Measurements from ENCODE around the gene ACY1. TPM values are rescaled to one million over a fixed set of nuclear protein-coding genes. Genes with fewer than 3 reads are reported as not detected.

The ACY1 gene
- total RNA-seq, 1 donor from 2014 or later, result 13.2 TPM

DNA sequence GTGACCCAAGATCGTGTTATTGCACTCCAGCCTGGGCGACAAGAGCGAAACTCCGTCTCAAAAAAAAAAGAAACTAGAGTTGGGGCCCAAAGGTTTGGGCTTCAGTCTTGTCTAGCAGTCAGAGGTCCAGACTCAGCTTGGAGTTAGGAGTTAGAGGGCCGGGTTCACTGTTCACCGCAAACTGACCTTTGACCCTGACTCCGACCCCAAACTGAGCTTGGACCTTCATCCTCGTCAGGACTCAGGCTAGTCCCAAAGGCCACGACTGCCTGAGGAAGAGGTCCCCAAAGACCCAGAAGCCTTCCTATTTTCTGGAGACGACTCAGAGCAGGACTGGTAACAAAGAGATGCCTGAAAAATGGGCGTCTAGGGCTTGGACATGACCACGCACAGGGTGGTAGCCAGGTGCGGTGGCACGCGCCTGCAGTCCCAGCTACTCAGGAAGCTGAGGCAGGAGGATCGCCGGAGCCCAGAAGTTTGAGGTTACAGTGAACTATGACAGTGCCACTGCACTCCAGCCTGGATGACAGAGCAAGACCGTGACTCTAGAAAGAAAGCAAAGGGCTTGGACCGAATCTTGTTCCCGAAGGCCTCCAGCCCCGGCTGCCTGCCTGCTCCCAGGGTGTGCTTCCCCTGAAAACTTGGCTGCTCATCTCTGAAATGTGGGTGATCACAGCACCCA lies 35.1 kb downstream of the ACY1 start:
- no peak overlapping the region for H3K4me3 Mint-ChIP-seq (ENCODE audit: unreplicated experiment)
- TF ChIP-seq, protein P1, sequence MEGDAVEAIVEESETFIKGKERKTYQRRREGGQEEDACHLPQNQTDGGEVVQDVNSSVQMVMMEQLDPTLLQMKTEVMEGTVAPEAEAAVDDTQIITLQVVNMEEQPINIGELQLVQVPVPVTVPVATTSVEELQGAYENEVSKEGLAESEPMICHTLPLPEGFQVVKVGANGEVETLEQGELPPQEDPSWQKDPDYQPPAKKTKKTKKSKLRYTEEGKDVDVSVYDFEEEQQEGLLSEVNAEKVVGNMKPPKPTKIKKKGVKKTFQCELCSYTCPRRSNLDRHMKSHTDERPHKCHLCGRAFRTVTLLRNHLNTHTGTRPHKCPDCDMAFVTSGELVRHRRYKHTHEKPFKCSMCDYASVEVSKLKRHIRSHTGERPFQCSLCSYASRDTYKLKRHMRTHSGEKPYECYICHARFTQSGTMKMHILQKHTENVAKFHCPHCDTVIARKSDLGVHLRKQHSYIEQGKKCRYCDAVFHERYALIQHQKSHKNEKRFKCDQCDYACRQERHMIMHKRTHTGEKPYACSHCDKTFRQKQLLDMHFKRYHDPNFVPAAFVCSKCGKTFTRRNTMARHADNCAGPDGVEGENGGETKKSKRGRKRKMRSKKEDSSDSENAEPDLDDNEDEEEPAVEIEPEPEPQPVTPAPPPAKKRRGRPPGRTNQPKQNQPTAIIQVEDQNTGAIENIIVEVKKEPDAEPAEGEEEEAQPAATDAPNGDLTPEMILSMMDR (IDR thresholded peaks at IDR 0.05; ENCODE audit: partially characterized antibody, unreplicated experiment), result no peak
- no peak for DNase-seq
- H3K9me3 Mint-ChIP-seq (ENCODE audit: unreplicated experiment), result peaks cover 10% of the 10 kb centered on the region
- no peak overlapping the region for H3K27ac Mint-ChIP-seq (ENCODE audit: unreplicated experiment)
- H3K36me3 Mint-ChIP-seq (ENCODE audit: unreplicated experiment), result no peaks in the 10 kb centered on the region
- peaks cover 7% of the 10 kb centered on the region for H3K27me3 Mint-ChIP-seq (ENCODE audit: unreplicated experiment)
- peaks cover 30% of the 10 kb centered on the region for H3K4me1 Mint-ChIP-seq (ENCODE audit: low read depth, unreplicated experiment)

DNA sequence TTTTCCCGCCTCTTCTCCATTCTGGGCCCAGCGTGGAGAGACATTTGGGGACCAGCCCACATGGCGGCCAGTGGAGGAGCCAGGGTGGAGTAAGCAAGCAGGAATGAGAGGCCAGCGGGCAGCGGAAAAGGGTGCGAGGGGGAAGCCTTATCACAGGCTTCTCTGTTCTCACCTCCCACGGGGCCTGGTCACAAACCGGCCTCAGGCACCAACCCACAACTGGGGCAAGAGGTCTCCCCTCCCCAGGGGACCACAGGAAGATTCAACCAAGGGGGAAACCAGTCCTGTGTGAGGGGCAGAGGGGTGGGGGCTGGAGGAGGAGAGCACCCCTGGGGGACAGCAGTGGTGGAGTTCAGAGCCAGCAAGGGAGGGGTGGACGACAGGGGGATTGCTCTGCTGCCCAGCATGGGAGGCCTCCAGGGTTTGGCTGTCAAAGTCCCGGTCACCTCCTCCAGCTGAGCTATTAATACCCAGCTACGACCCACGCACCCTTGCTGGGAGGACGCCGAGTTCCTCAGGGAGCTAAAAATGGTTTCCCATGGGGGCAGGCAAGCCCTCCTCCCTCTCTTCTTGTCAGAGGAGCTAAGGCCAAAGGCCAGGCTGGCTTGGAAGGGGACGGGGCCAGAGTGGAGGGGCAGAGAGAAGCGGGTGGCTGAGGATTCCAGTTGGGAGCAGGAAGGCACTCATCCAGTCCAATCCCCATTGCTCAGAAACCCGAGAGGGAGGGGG lies 36.2 kb downstream of the ACY1 start:
- peaks cover 11% of the 10 kb centered on the region for H3K9me3 Mint-ChIP-seq (ENCODE audit: unreplicated experiment)
- H3K27me3 Mint-ChIP-seq (ENCODE audit: unreplicated experiment), result peaks cover 11% of the 10 kb centered on the region
- DNase-seq, result no peak
- TF ChIP-seq, protein P1 (IDR thresholded peaks at IDR 0.05; ENCODE audit: partially characterized antibody, unreplicated experiment), result no peak
- no peaks in the 10 kb centered on the region for H3K36me3 Mint-ChIP-seq (ENCODE audit: unreplicated experiment)
- H3K4me1 Mint-ChIP-seq (ENCODE audit: low read depth, unreplicated experiment), result peaks cover 30% of the 10 kb centered on the region
- H3K27ac Mint-ChIP-seq (ENCODE audit: unreplicated experiment), result no peak overlapping the region
- no peak overlapping the region for H3K4me3 Mint-ChIP-seq (ENCODE audit: unreplicated experiment)

GRCh38 chr3:52020796-52021195 lies 37.5 kb downstream of the ACY1 start:
- TF ChIP-seq, protein P1 (IDR thresholded peaks at IDR 0.05; ENCODE audit: partially characterized antibody, unreplicated experiment), result no peak
- DNase-seq, result no peak
- Mint-ChIP-seq H3K4me1 (ENCODE audit: low read depth, unreplicated experiment) (peaks cover 38% of the 10 kb centered on the region), H3K36me3 (ENCODE audit: unreplicated experiment) (no peaks in the 10 kb centered on the region), H3K27me3 (ENCODE audit: unreplicated experiment) (peaks cover 22% of the 10 kb centered on the region), H3K9me3 (ENCODE audit: unreplicated experiment) (peaks cover 23% of the 10 kb centered on the region), H3K4me3 (ENCODE audit: unreplicated experiment) (no peak overlapping the region), H3K27ac (ENCODE audit: unreplicated experiment) (no peak overlapping the region)

DNA sequence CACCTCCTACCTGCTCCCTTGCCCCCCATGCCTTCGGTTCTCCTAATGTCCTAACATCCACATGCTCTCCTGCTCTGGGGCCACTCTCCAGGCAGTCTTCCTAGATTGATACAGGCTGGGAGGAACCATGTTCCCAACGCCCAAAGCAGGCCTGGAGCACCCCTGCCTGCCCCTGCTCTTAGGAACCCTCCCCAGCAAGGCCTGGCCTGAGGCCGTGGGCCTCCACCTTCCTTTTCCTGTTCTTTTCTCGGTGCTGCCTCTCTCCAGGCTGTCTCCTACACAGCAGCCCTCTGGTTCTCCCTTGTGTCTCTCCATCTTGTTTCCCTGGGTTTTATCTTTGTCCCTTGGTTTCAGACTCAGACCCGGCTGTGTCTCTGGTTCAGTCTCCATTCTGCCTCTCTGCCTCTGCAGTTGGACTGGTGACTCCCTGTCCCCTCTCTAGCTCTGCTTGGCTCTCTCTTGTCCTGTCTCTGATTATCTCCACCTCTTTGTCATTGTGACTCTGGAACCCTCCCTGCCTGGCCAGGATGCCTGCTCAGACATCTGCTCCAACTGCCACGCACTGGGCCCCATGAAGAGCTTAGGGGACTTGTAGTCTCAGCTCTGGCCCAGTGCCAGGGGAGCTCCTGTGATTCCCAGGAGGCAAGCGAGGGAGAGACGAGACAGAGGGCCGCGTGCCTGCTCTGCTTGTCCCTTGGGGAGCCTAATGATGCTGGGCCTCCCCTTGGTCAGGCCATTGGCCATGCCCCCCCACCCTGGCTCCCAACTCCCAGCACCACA lies 38.3 kb downstream of the ACY1 start:
- Mint-ChIP-seq H3K36me3 (ENCODE audit: unreplicated experiment) (peaks cover 4% of the 10 kb centered on the region), H3K27ac (ENCODE audit: unreplicated experiment) (no peak overlapping the region), H3K9me3 (ENCODE audit: unreplicated experiment) (peaks cover 30% of the 10 kb centered on the region), H3K4me1 (ENCODE audit: low read depth, unreplicated experiment) (peaks cover 42% of the 10 kb centered on the region), H3K27me3 (ENCODE audit: unreplicated experiment) (peaks cover 29% of the 10 kb centered on the region), H3K4me3 (ENCODE audit: unreplicated experiment) (peak overlapping the region; percentile 3)
- TF ChIP-seq, protein P1 (IDR thresholded peaks at IDR 0.05; ENCODE audit: partially characterized antibody, unreplicated experiment), result no peak
- DNase-seq, result no peak

Measured in glutamatergic neuron (in vitro differentiated cells).